ENCODE measurements around the gene HES1.

Gene HES1

GRCh38 chr3:194103505-194103904, 32.4 kb upstream of the HES1 start:
- no peak for DNase-seq

GRCh38 chr3:194103983-194104751, 31.8 kb upstream of the HES1 start:
- DNase-seq, result no peak

- DNase-seq, result no peak
Observed at GRCh38 chr3:194105292-194105691, 30.7 kb upstream of the HES1 start.

GRCh38 chr3:194107107-194107506, 28.8 kb upstream of the HES1 start:
- DNase-seq, result no peak

- no peak for DNase-seq
Observed at GRCh38 chr3:194109192-194109863, 26.6 kb upstream of the HES1 start.

GRCh38 chr3:194110483-194110882, 25.5 kb upstream of the HES1 start:
- DNase-seq, result no peak

- no peak for DNase-seq
Observed at GRCh38 chr3:194111336-194111735, 24.6 kb upstream of the HES1 start.

GRCh38 chr3:194112120-194113106, 23.5 kb upstream of the HES1 start:
- DNase-seq, result no peak

GRCh38 chr3:194114123-194114522, 21.8 kb upstream of the HES1 start:
- no peak for DNase-seq

GRCh38 chr3:194117104-194117845, 18.7 kb upstream of the HES1 start:
- no peak for DNase-seq

- DNase-seq, result no peak
Observed at GRCh38 chr3:194118920-194119319, 17.0 kb upstream of the HES1 start.

- DNase-seq, result no peak
Observed at GRCh38 chr3:194119831-194120590, 15.9 kb upstream of the HES1 start.

GRCh38 chr3:194120789-194121770, 14.9 kb upstream of the HES1 start:
- DNase-seq, result no peak

GRCh38 chr3:194121891-194122631, 13.9 kb upstream of the HES1 start:
- peak; percentile 44 for DNase-seq

- no peak for DNase-seq
Observed at GRCh38 chr3:194123726-194124125, 12.2 kb upstream of the HES1 start.

GRCh38 chr3:194124193-194124592, 11.8 kb upstream of the HES1 start:
- DNase-seq, result no peak

- DNase-seq, result no peak
Observed at GRCh38 chr3:194125442-194125841, 10.5 kb upstream of the HES1 start.

- DNase-seq, result no peak
Observed at GRCh38 chr3:194126790-194127189, 9.2 kb upstream of the HES1 start.

- no peak for DNase-seq
Observed at GRCh38 chr3:194128202-194128918, 7.6 kb upstream of the HES1 start.

All from HCEC 1CT (cell line).